Adrenal gland (tissue), 12 donors: ENCODE results near the gene CSKMT. TPM values are rescaled to one million over a fixed set of nuclear protein-coding genes. Genes with fewer than 3 reads are reported as not detected.

Experiments used
- DNase-seq, 7 donors: peaks; one replicate each; pipeline ENCODE4 v3.0.0-alpha.2; 2019 to 2020
- H3K27ac ChIP-seq, 5 donors: fragments of 200-600 bp; sonication (generic) in 4 of 5; 1 replicate in 3 of 5; 2 replicates in 2 of 5; pipeline versions ENCODE4 v1.5.1 to v1.8.0; 2016 to 2020; ENCODE audit warnings: mild to moderate bottlenecking in 1 of 5
- H3K27me3 ChIP-seq: fragments of 200-600 bp; 2 replicates; pipeline ENCODE4 v1.8.0; 2021
- H3K36me3 ChIP-seq, 2 donors: fragments of 200-600 bp; replicated peaks in 1 of 2; 1 replicate in 1 of 2; 2 replicates in 1 of 2; pipeline versions ENCODE4 v1.5.1 to v1.8.0; 2018 to 2022
- H3K4me1 ChIP-seq, 2 donors: fragments of 200-600 bp; replicated peaks in 1 of 2; 1 replicate in 1 of 2; 2 replicates in 1 of 2; pipeline versions ENCODE4 v1.5.1 to v1.8.0; 2018 to 2021
- H3K4me3 ChIP-seq, 4 donors: fragments of 200-600 bp; sonication (generic) in 3 of 4; one replicate each; pipeline ENCODE4 v1.5.1; 2016 to 2018
- H3K9me3 ChIP-seq, 3 donors: fragments of 200-600 bp; sonication (generic) in 1 of 3; replicated peaks in 1 of 3; 1 replicate in 2 of 3; 2 replicates in 1 of 3; pipeline versions ENCODE4 v1.5.1 to v1.8.0; 2016 to 2021
- POLR2A ChIP-seq, 2 donors: fragments of 450-650 bp; IDR thresholded peaks; one replicate each; pipeline ENCODE4 v1.6.1; 2017; ENCODE audit warnings: antibody characterized with exemption in 2 of 2, mild to moderate bottlenecking in 2 of 2, moderate library complexity in 1 of 2
- WGBS, 4 donors: extraction: QIAGEN DNeasy Blood & Tissue Kit in 2 of 4; methylation state at CpG; one replicate each; pipeline versions ENCODE4 v1.1.5 to v1.1.7; 2013 to 2017; 5-methylcytosine and 5-hydroxymethylcytosine counted together
- intact Hi-C, 2 donors: fragments of 100-400 bp; cut with DNase I; formaldehyde crosslinking; loops; one replicate each; pipeline versions ENCODE4 v1.14.1 to v1.15.0; 2022 to 2023
- polyA plus RNA-seq, 3 donors: library from polyadenylated mRNA; stranded (reverse); fragments of 200-250 nt in 2 of 3; fragments of 350-450 nt in 1 of 3; fragmentation: Illumina TruSeq in 1 of 3; extraction: RNeasy Lipid Tissue Mini Kit (QIAGEN cat#74804) in 1 of 3; gene quantifications; one replicate each; pipeline ENCODE4 v1.2.3, GENCODE V29; 2013 to 2014
- total RNA-seq, 9 donors: library from RNA; depleted of rRNA in 4 of 9; stranded (reverse); fragments of >200 nt in 4 of 9; fragments of 120-200 nt in 1 of 9; fragmentation: NEBNext Ultra II Directional in 1 of 9; extraction: Animal tissue kit (Norgen Biotek cat#: 25700) in 1 of 9; gene quantifications; one replicate each; pipeline versions ENCODE4 v1.1.0 to v1.2.4, GENCODE V29; 2013 to 2023
- TF ChIP-seq, protein P1 (sequence below), 6 experiments: fragments of 450-650 bp in 4 of 6; fragments of 200-600 bp in 2 of 6; sonication (generic) in 1 of 6; IDR thresholded peaks; 1 replicate in 5 of 6; 2 replicates in 1 of 6; pipeline versions ENCODE4 v1.5.1 to v1.8.0; 2016 to 2021; ENCODE audit warnings: antibody characterized with exemption in 6 of 6, mild to moderate bottlenecking in 2 of 6, moderate library complexity in 1 of 6
- donor health status: healthy with polysubstance abuse.
- donor health status: Bipolar disorder and iron deficiency.
- donor health status: DM: yes; HTN: yes; CAD: no.
- donor health status: DM: no; HTN: no; CAD: no.
- donor health status: DM: no; HTN: no; CAD: no.
- donor health status: DM: yes; HTN: yes; CAD: no.

Gene CSKMT
- total and polyA plus RNA-seq, 12 donors, result 1.9 to 37.2 (median 8.7) TPM; not detected in 1

DNA sequence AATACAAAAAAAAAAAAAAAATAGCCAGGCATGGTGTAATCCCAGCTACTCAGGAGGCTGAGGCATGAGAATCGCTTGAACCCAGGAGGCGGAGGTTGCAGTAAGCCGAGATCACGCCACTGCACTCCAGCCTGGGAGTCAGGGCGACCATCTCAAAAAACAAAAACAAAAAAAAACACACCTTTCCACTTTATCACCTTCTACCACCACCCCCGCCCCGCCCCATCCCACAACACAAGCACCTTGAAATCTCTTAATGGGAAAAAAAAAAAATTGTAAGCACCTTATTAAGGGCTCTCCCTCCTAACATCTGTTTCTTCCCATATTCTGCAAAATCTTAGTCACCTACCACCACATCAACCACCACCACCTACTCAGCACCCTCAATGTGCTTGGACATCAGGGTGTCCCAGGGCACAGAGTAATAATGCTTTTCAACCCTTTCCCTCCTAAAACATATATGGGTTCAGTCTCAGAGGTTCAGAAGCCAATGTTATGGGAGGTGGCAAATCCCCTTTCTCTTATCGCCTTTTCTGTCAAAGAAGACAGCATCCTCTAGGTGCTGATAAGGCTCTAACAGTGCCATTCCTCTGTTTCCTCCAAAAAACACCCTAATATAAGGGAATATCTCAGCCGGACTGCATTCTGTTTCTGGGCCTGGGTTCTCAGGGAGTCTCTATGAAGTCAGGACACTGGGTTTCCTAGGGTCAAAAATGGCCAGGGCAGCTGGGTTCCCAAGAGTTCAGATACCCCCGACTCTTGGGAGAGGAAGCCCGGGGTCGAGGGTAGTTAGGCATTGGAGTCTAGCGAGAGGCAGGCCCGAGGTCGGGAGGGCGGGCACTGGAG is 12.7 kb upstream of the CSKMT start:
- intact Hi-C loops, result no loop called here
- H3K4me3 ChIP-seq, result peak overlapping the region; percentile 5 to 90 (median 78)
- no peak for DNase-seq
- H3K36me3 ChIP-seq, result peaks cover 0 to 18% of the 10 kb centered on the region in 2 donors
- H3K27ac ChIP-seq, result peak overlapping the region; percentile 47 to 95 (median 73)
- no peaks in the 10 kb centered on the region for H3K9me3 ChIP-seq
- 37 to 62% (median 39%) methylated on average over 10 to 16 of the region's 16 CpGs for WGBS, 4 donors
- H3K4me1 ChIP-seq, result peaks cover 10 to 17% of the 10 kb centered on the region in 2 donors
- no peaks in the 10 kb centered on the region for H3K27me3 ChIP-seq
- TF ChIP-seq POLR2A (IDR thresholded peaks at IDR 0.05), result no peak
- TF ChIP-seq, protein P1, sequence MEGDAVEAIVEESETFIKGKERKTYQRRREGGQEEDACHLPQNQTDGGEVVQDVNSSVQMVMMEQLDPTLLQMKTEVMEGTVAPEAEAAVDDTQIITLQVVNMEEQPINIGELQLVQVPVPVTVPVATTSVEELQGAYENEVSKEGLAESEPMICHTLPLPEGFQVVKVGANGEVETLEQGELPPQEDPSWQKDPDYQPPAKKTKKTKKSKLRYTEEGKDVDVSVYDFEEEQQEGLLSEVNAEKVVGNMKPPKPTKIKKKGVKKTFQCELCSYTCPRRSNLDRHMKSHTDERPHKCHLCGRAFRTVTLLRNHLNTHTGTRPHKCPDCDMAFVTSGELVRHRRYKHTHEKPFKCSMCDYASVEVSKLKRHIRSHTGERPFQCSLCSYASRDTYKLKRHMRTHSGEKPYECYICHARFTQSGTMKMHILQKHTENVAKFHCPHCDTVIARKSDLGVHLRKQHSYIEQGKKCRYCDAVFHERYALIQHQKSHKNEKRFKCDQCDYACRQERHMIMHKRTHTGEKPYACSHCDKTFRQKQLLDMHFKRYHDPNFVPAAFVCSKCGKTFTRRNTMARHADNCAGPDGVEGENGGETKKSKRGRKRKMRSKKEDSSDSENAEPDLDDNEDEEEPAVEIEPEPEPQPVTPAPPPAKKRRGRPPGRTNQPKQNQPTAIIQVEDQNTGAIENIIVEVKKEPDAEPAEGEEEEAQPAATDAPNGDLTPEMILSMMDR (IDR thresholded peaks at IDR 0.05), result no peak

DNA sequence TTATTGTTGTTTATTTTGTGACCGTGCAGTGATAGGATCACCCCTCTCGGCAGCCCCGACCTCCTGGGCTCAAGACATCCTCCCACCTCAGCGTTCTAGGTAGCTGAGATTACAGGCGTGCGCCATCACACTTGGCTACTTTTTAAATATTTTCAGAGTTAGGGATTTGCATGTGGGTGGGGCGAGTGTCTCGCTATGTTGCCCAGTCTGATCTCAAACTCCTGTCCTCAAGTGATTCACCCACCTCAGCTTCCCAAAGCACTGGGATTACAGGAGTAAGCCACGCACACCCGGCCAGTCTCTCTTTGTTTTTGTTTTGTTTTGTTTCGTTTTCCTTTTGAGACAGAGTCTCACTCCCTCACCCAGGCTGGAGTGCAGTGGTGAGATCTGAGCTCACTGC is 10.8 kb upstream of the CSKMT start:
- H3K36me3 ChIP-seq, result peaks cover 0 to 3% of the 10 kb centered on the region in 2 donors
- H3K4me1 ChIP-seq, result peaks cover 10 to 14% of the 10 kb centered on the region in 2 donors
- H3K27ac ChIP-seq, result no peak overlapping the region
- H3K27me3 ChIP-seq, result no peaks in the 10 kb centered on the region
- TF ChIP-seq, protein P1 (IDR thresholded peaks at IDR 0.05), result no peak
- TF ChIP-seq POLR2A (IDR thresholded peaks at IDR 0.05), result no peak
- H3K9me3 ChIP-seq, result no peaks in the 10 kb centered on the region
- no peak for DNase-seq
- H3K4me3 ChIP-seq, result no peak overlapping the region
- intact Hi-C loops, result no loop called here
- 84 to 85% (median 84%) methylated on average over 11 of the region's 11 CpGs for WGBS, 4 donors

DNA sequence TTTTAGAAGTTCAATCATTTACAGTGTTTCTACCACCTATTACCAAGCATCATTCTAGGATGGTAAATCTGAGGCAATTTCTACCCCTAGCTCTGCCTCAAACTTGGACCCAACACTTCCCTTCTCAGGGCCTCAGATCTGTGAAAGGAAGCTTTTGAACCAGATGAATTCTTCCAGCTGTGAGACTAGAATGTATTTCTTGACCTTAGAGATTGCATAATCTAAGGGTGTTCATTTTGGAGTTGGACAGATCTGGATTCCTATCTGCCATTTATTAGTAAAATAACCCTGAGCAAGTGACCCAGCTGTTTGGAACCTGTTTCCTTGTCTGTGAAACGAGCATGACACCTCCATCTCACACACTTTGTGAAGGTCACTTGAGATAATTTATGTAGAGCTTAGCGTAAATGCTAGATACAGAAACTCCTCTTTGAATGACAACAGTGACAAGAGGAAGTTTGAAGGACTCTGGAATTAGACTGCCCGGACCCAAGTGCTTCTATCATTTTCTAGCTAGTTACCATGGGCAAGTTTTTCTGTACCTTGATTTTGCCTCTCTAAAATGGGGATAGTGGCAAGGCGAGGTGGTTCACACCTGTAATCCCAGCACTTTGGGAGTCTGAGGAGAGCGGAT is 8.2 kb upstream of the CSKMT start:
- H3K4me3 ChIP-seq, result no peak overlapping the region
- no peak for DNase-seq
- no peaks in the 10 kb centered on the region for H3K27me3 ChIP-seq
- intact Hi-C loops, result no loop called here
- peaks cover 7 to 8% of the 10 kb centered on the region in 2 donors for H3K4me1 ChIP-seq
- no peak overlapping the region for H3K27ac ChIP-seq
- no peaks in the 10 kb centered on the region for H3K36me3 ChIP-seq
- no peaks in the 10 kb centered on the region for H3K9me3 ChIP-seq
- WGBS, 4 donors, result 51 to 58% (median 55%) methylated on average over 5 of the region's 5 CpGs
- TF ChIP-seq, protein P1 (IDR thresholded peaks at IDR 0.05), result no peak
- TF ChIP-seq POLR2A (IDR thresholded peaks at IDR 0.05), result no peak

DNA sequence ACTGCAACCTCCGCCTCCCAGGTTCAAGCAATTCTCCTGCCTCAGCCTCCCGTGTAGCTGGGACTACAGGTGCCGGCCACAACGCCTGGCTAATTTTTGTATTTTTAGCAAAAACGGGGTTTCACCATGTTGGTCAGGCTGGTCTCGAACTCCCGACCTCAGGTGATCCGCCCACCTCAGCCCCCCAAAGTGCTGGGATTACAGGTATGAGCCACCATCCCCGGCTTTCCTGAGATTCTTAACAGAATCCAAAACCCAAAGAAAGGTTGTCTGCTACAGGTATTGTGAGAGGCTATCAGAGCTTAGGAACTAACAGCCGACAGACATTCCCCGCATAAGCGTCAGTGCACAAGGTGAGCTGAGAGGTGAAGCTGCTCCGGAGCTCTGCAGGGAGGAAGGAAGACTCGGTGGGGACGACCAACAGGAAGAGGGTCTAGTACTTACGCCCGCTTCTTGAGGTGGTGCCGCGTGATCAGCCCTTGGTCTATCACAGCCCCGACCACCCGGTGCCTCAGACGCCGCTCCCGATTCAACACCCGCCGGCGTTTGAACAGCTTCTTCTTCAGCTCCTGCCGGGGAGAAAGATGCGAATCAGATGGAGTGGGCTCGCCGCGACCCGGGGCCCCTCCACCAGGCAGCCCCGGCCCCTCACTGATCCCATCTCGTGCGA is 572 bp upstream of the CSKMT start:
- WGBS, 4 donors, result 3 to 5% (median 3%) methylated on average over 19 to 36 of the region's 36 CpGs
- Histone ChIP-seq H3K4me3 (peak overlapping the region; percentile 52 to 98 (median 68)), H3K36me3 (peaks cover 0 to 11% of the 10 kb centered on the region in 2 donors), H3K27ac (peak overlapping the region; percentile 85 to 97 (median 91)), H3K27me3 (no peaks in the 10 kb centered on the region), H3K4me1 (peaks cover 12 to 34% of the 10 kb centered on the region in 2 donors), H3K9me3 (no peaks in the 10 kb centered on the region)
- TF ChIP-seq, protein P1 (IDR thresholded peaks at IDR 0.05), result no peak
- TF ChIP-seq POLR2A (IDR thresholded peaks at IDR 0.05), result no peak
- DNase-seq, result peak in 5 of 7 donors; percentile 49 to 78 (median 56)
- intact Hi-C loops, result no loop called here
